H9 (cell line): Measurements from ENCODE around the gene RAVER1. TPM values are rescaled to one million over a fixed set of nuclear protein-coding genes. Genes with fewer than 3 reads are reported as not detected.

Source experiments
- DNase-seq: peaks from one replicate; pipeline ENCODE4 v3.0.0-alpha.2; 2017
- H2AFZ ChIP-seq: one replicate; pipeline ENCODE4 v1.6.1; 2013; ENCODE audit warnings: mild to moderate bottlenecking, low read length, control low read depth, moderate library complexity
- H2AK5ac ChIP-seq: 2 replicates; pipeline ENCODE4 v1.6.1; 2013; ENCODE audit warnings: low read length, control low read depth, mixed read lengths; ENCODE audit not compliant: insufficient read length
- H2BK120ac ChIP-seq: one replicate; pipeline ENCODE4 v1.6.1; 2013; ENCODE audit warnings: low read depth, mild to moderate bottlenecking, low read length, control low read depth, inconsistent platforms; ENCODE audit not compliant: poor library complexity, severe bottlenecking
- H2BK12ac ChIP-seq: 2 replicates; pipeline ENCODE4 v1.6.1; 2013; ENCODE audit warnings: low read length, control low read depth, mixed read lengths, low read depth; ENCODE audit not compliant: insufficient read length
- H2BK15ac ChIP-seq: 2 replicates; pipeline ENCODE4 v1.6.1; 2013; ENCODE audit warnings: low read depth, low read length, control low read depth
- H2BK20ac ChIP-seq: one replicate; pipeline ENCODE4 v1.6.1; 2013; ENCODE audit warnings: low read depth, mild to moderate bottlenecking, low read length, control low read depth, inconsistent platforms; ENCODE audit not compliant: poor library complexity, severe bottlenecking
- H2BK5ac ChIP-seq: 2 replicates; pipeline ENCODE4 v1.6.1; 2013; ENCODE audit warnings: low read length, control low read depth, mixed read lengths; ENCODE audit not compliant: insufficient read length
- H3K14ac ChIP-seq: 2 replicates; pipeline ENCODE4 v1.6.1; 2013; ENCODE audit warnings: low read length, control low read depth; ENCODE audit not compliant: insufficient read depth
- H3K18ac ChIP-seq: 2 replicates; pipeline ENCODE4 v1.6.1; 2013; ENCODE audit warnings: low read depth, mild to moderate bottlenecking, mixed read lengths, low read length, control low read depth; ENCODE audit not compliant: insufficient read length
- H3K23ac ChIP-seq: 2 replicates; pipeline ENCODE4 v1.6.1; 2013; ENCODE audit warnings: low read length, control low read depth, mixed read lengths, low read depth; ENCODE audit not compliant: insufficient read length
- H3K23me2 ChIP-seq: 2 replicates; pipeline ENCODE4 v1.6.1; 2013; ENCODE audit warnings: low read depth, mild to moderate bottlenecking, mixed read lengths, low read length, control low read depth; ENCODE audit not compliant: insufficient read length, poor library complexity, severe bottlenecking
- H3K27ac ChIP-seq: 2 replicates; pipeline ENCODE4 v1.5.1; 2013; ENCODE audit warnings: low read length, control low read depth, mixed read lengths, low read depth; ENCODE audit not compliant: insufficient read length
- H3K27me3 ChIP-seq: 2 replicates; pipeline ENCODE4 v1.6.1; 2013; ENCODE audit warnings: low read length, control low read depth, inconsistent platforms; ENCODE audit not compliant: insufficient read depth
- H3K4ac ChIP-seq: 2 replicates; pipeline ENCODE4 v1.6.1; 2013; ENCODE audit warnings: low read depth, mild to moderate bottlenecking, control low read depth, inconsistent platforms, low read length, moderate library complexity
- H3K4me1 ChIP-seq: 2 replicates; pipeline ENCODE4 v1.6.1; 2013; ENCODE audit warnings: low read length, control low read depth, inconsistent platforms; ENCODE audit not compliant: insufficient read depth
- H3K4me2 ChIP-seq: 2 replicates; pipeline ENCODE4 v1.6.1; 2013; ENCODE audit warnings: low read length, control low read depth, mixed read lengths; ENCODE audit not compliant: insufficient read length, insufficient read depth
- H3K56ac ChIP-seq: 2 replicates; pipeline ENCODE4 v1.6.1; 2013; ENCODE audit warnings: low read depth, mild to moderate bottlenecking, mixed read lengths, low read length, control low read depth; ENCODE audit not compliant: insufficient read length
- H3K79me1 ChIP-seq: 2 replicates; pipeline ENCODE4 v1.6.1; 2013; ENCODE audit warnings: low read depth, mild to moderate bottlenecking, moderate library complexity, low read length, control low read depth, inconsistent platforms; ENCODE audit not compliant: insufficient read depth, poor library complexity, severe bottlenecking
- H3K79me2 ChIP-seq: 2 replicates; pipeline ENCODE4 v1.6.1; 2013; ENCODE audit warnings: low read length, control low read depth, inconsistent platforms; ENCODE audit not compliant: insufficient read depth
- H3K9ac ChIP-seq: 2 replicates; pipeline ENCODE4 v1.6.1; 2013; ENCODE audit warnings: low read length, control low read depth, mixed read lengths; ENCODE audit not compliant: insufficient read length; ENCODE audit errors: extremely low read depth
- H3K9me3 ChIP-seq: one replicate; pipeline ENCODE4 v1.6.1; 2013; ENCODE audit warnings: low read depth, low read length, inconsistent platforms; ENCODE audit not compliant: control insufficient read depth
- H3T11ph ChIP-seq: one replicate; pipeline ENCODE4 v1.6.1; 2013; ENCODE audit warnings: mild to moderate bottlenecking, low read length, control low read depth, inconsistent platforms
- H4K20me1 ChIP-seq: one replicate; pipeline ENCODE4 v1.6.1; 2013; ENCODE audit not compliant: control insufficient read depth, insufficient read length, insufficient read depth
- H4K5ac ChIP-seq: 2 replicates; pipeline ENCODE4 v1.6.1; 2013; ENCODE audit warnings: low read depth, mild to moderate bottlenecking, mixed read lengths, low read length, control low read depth; ENCODE audit not compliant: insufficient read length
- H4K8ac ChIP-seq: replicated peaks from 2 replicates; pipeline ENCODE4 v1.6.1; 2013; ENCODE audit warnings: low read length, control low read depth, mixed read lengths, low read depth; ENCODE audit not compliant: insufficient read length
- H4K91ac ChIP-seq: 2 replicates; pipeline ENCODE4 v1.6.1; 2013; ENCODE audit warnings: low read depth, mild to moderate bottlenecking, moderate library complexity, mixed read lengths, low read length, control low read depth; ENCODE audit not compliant: insufficient read length
- H3K27ac Mint-ChIP-seq, 3 experiments: 2 replicates in 2 of 3; 3 replicates in 1 of 3; pipeline ENCODE4 v1.8.0; 2020 to 2021; ENCODE audit warnings: mixed read lengths in 3 of 3, mild to moderate bottlenecking in 1 of 3, moderate library complexity in 1 of 3
- H3K27me3 Mint-ChIP-seq: 2 replicates; pipeline ENCODE4 v1.8.0; 2021; ENCODE audit warnings: low read depth, mild to moderate bottlenecking, moderate library complexity, mixed read lengths
- H3K36me3 Mint-ChIP-seq, 3 experiments: 2 replicates in 2 of 3; 3 replicates in 1 of 3; pipeline ENCODE4 v1.8.0; 2020 to 2021; ENCODE audit warnings: low read depth in 3 of 3, mixed read lengths in 3 of 3; ENCODE audit not compliant: insufficient read depth in 1 of 3
- H3K4me1 Mint-ChIP-seq, 2 experiments: 2 replicates each; pipeline ENCODE4 v1.8.0; 2020; ENCODE audit warnings: mixed read lengths in 2 of 2
- H3K4me3 Mint-ChIP-seq, 2 experiments: 2 replicates in 1 of 2; 3 replicates in 1 of 2; pipeline ENCODE4 v1.8.0; 2020 to 2021; ENCODE audit warnings: mild to moderate bottlenecking in 2 of 2, mixed read lengths in 2 of 2, moderate library complexity in 1 of 2
- H3K9me3 Mint-ChIP-seq, 2 experiments: 2 replicates in 1 of 2; 3 replicates in 1 of 2; pipeline ENCODE4 v1.8.0; 2020; ENCODE audit warnings: mild to moderate bottlenecking in 2 of 2, mixed read lengths in 2 of 2, moderate library complexity in 1 of 2
- CTCF ChIP-seq: fragments of 200-600 bp; sonication (generic); conservative IDR thresholded peaks from 3 replicates; pipeline ENCODE4 v1.8.0; 2021; ENCODE audit warnings: antibody characterized with exemption, mild to moderate bottlenecking
- WGBS: extraction: QIAGEN DNeasy Blood & Tissue Kit; methylation state at CpG from one replicate; pipeline ENCODE4 v1.1.7; 2013; ENCODE audit warnings: missing lambda C conversion rate, low lambda C conversion rate, mixed read lengths; ENCODE audit not compliant: insufficient read length; ENCODE audit errors: extremely low coverage; 5-methylcytosine and 5-hydroxymethylcytosine counted together
- total RNA-seq: library from RNA; stranded (reverse); gene quantifications from 2 replicates; pipeline ENCODE4 v1.2.1, GENCODE V29; 2021

Gene RAVER1
- total RNA-seq, 1 experiment from 2014 or later: 74.7 TPM

- no peak overlapping the region for H2AK5ac ChIP-seq
- H2BK5ac ChIP-seq: no peak overlapping the region
- H3K27ac Mint-ChIP-seq: no peak overlapping the region
- H2BK20ac ChIP-seq: no peak overlapping the region
- H3K36me3 Mint-ChIP-seq: no peaks in the 10 kb centered on the region; a peak in 1 of 7 replicates
- no peak overlapping the region for H3K23ac ChIP-seq
- no peak overlapping the region for H3K9ac ChIP-seq
- H3K4me3 Mint-ChIP-seq: no peak overlapping the region
- no peak overlapping the region for H4K8ac ChIP-seq
- H3K9me3 ChIP-seq: no peaks in the 10 kb centered on the region
- H2BK12ac ChIP-seq: no peak overlapping the region
- no CpG with 5 or more reads among the region's 1 CpG for WGBS
- H3T11ph ChIP-seq: no peak overlapping the region
- H3K56ac ChIP-seq: no peak overlapping the region
- H3K27me3 Mint-ChIP-seq: peaks cover 9% of the 10 kb centered on the region
- no peaks in the 10 kb centered on the region for H3K9me3 Mint-ChIP-seq
- no peak overlapping the region for H2BK15ac ChIP-seq
- no peak for TF ChIP-seq CTCF
- no peak for DNase-seq
- H3K14ac ChIP-seq: no peak overlapping the region
- H3K4me2 ChIP-seq: no peak overlapping the region
- H3K4me1 ChIP-seq: no peaks in the 10 kb centered on the region
- no peak overlapping the region for H2AFZ ChIP-seq
- no peak overlapping the region for H4K5ac ChIP-seq
- H4K91ac ChIP-seq: no peak overlapping the region
- no peak overlapping the region for H3K4ac ChIP-seq
- peaks cover 0 to 10% of the 10 kb centered on the region in 2 experiments; a peak in 2 of 4 replicates for H3K4me1 Mint-ChIP-seq
- H3K27me3 ChIP-seq: no peaks in the 10 kb centered on the region
- no peak overlapping the region for H2BK120ac ChIP-seq
- H3K23me2 ChIP-seq: no peaks in the 10 kb centered on the region
- no peak overlapping the region for H3K27ac ChIP-seq
- no peaks in the 10 kb centered on the region for H3K79me1 ChIP-seq
- H3K79me2 ChIP-seq: no peaks in the 10 kb centered on the region
- no peak overlapping the region for H3K18ac ChIP-seq
- H4K20me1 ChIP-seq: no peaks in the 10 kb centered on the region
These were observed 54.4 kb downstream of the RAVER1 start for GRCh38 chr19:10278935-10279334.
